Activated B cell treated with CpG ODN at 0.5 μM for 24 hours (primary cell): ENCODE data around the gene NFYA. TPM values are rescaled to one million over a fixed set of nuclear protein-coding genes. Genes with fewer than 3 reads are reported as not detected.

ENCODE experiments used
- ATAC-seq: fragments of 200-7000 bp; cut with Tn5 transposase; one replicate; pipeline ENCODE4 v1.10.0; 2021; ENCODE audit warnings: low read depth, mild to moderate bottlenecking, moderate library complexity
- CTCF ChIA-PET: fragments of 350-600 bp; sonication (Branson Sonifier 250); formaldehyde crosslinking; loops from one replicate; lab custom pipeline; 2021; ENCODE audit warnings: antibody characterized with exemption; lab: Charles Lee
- POLR2A ChIA-PET: fragments of 350-600 bp; sonication (Branson Sonifier 250); formaldehyde crosslinking; loops from one replicate; lab custom pipeline; 2021; ENCODE audit warnings: antibody characterized with exemption; lab: Charles Lee
- DNase-seq: peaks from one replicate; pipeline ENCODE4 v3.0.0; 2022
- H3K27ac Mint-ChIP-seq: one replicate; pipeline ENCODE4 v1.8.0; 2020; ENCODE audit warnings: mixed read lengths
- H3K27me3 Mint-ChIP-seq: one replicate; pipeline ENCODE4 v1.8.0; 2021; ENCODE audit warnings: mixed read lengths
- H3K36me3 Mint-ChIP-seq: one replicate; pipeline ENCODE4 v1.8.0; 2021; ENCODE audit warnings: low read depth, mixed read lengths
- H3K4me1 Mint-ChIP-seq: one replicate; pipeline ENCODE4 v1.8.0; 2021; ENCODE audit warnings: mixed read lengths
- H3K4me3 Mint-ChIP-seq: one replicate; pipeline ENCODE4 v1.8.0; 2020; ENCODE audit warnings: mild to moderate bottlenecking, mixed read lengths
- H3K9me3 Mint-ChIP-seq: one replicate; pipeline ENCODE4 v1.8.0; 2020; ENCODE audit warnings: mixed read lengths
- CTCF ChIP-seq: fragments of 200-600 bp; IDR thresholded peaks from one replicate; pipeline ENCODE4 v1.8.0; 2022; ENCODE audit warnings: antibody characterized with exemption, mild to moderate bottlenecking
- intact Hi-C: fragments of 100-400 bp; cut with micrococcal nuclease; formaldehyde crosslinking; loops from one replicate; pipeline ENCODE4 v1.15.1; 2024
- total RNA-seq: library from RNA; stranded (reverse); gene quantifications from 2 replicates; pipeline ENCODE4 v1.2.3, GENCODE V29; 2022

NFYA gene
- total RNA-seq, 1 donor from 2014 or later = 35.1 TPM

GRCh38 chr6:41078101-41078500 lies 5.3 kb downstream of the NFYA start:
- POLR2A ChIA-PET = no interaction called here
- Mint-ChIP-seq H3K4me1 (peaks cover 65% of the 10 kb centered on the region), H3K36me3 (peaks cover 62% of the 10 kb centered on the region)

GRCh38 chr6:41079080-41079479 lies 6.3 kb downstream of the NFYA start:
- Mint-ChIP-seq H3K4me3 (no peak overlapping the region), H3K27ac (peak overlapping the region; percentile 5), H3K9me3 (no peaks in the 10 kb centered on the region), H3K36me3 (peaks cover 65% of the 10 kb centered on the region), H3K27me3 (no peaks in the 10 kb centered on the region), H3K4me1 (peaks cover 62% of the 10 kb centered on the region)
- CTCF ChIA-PET = interaction anchor here (0.5 to 1.6 kb wide), 4 partner anchors 9 to 102 kb away, joined by 3 read pairs; no protein-coding TSS in a partner anchor
- ATAC-seq (no peak), DNase-seq (no peak)
- POLR2A ChIA-PET = no interaction called here
- intact Hi-C loops = loop anchor here (10.0 kb wide), 1 partner anchor 1666 kb away; the partner anchor contains the start of gene TBCC
- no peak for TF ChIP-seq CTCF

More at GRCh38 chr6:41078101-41078500, 5.3 kb downstream of the NFYA start:
- no peak for TF ChIP-seq CTCF
- intact Hi-C loops = loop anchor here (10.0 kb wide), 1 partner anchor 1667 kb away; the partner anchor contains the start of gene TBCC
- no peak overlapping the region for H3K27ac Mint-ChIP-seq
- DNase-seq (no peak), ATAC-seq (no peak)
- CTCF ChIA-PET = no interaction called here
- H3K4me3 Mint-ChIP-seq = no peak overlapping the region
- no peaks in the 10 kb centered on the region for H3K9me3 Mint-ChIP-seq
- no peaks in the 10 kb centered on the region for H3K27me3 Mint-ChIP-seq

GRCh38 chr6:41080621-41081020 lies 7.8 kb downstream of the NFYA start:
- Mint-ChIP-seq H3K9me3 (no peaks in the 10 kb centered on the region), H3K27me3 (no peaks in the 10 kb centered on the region), H3K27ac (peak overlapping the region; percentile 76), H3K4me1 (peaks cover 46% of the 10 kb centered on the region), H3K36me3 (peaks cover 74% of the 10 kb centered on the region), H3K4me3 (peak overlapping the region; percentile 4)
- DNase-seq (no peak), ATAC-seq (peak; percentile 40)
- ChIA-PET CTCF (interaction anchor here (1.4 to 1.6 kb wide), 3 partner anchors 11 to 100 kb away, joined by 3 read pairs; no protein-coding TSS in a partner anchor), POLR2A (interaction anchor here (0.6 kb wide), 2 partner anchors 707 to 1717 kb away, joined by 3 read pairs; partner anchors contain the start of gene TOMM6)
- intact Hi-C loops = no loop called here
- TF ChIP-seq CTCF = no peak

- POLR2A ChIA-PET = no interaction called here
- H3K9me3 Mint-ChIP-seq = no peaks in the 10 kb centered on the region
- no peak for TF ChIP-seq CTCF
- intact Hi-C loops = no loop called here
- peaks cover 86% of the 10 kb centered on the region for H3K36me3 Mint-ChIP-seq
- ATAC-seq (no peak), DNase-seq (no peak)
- H3K4me3 Mint-ChIP-seq = no peak overlapping the region
- CTCF ChIA-PET = interaction anchor here (1.5 kb wide), 1 partner anchor 99 kb away, joined by 3 read pairs; no protein-coding TSS in a partner anchor
- no peak overlapping the region for H3K27ac Mint-ChIP-seq
- peaks cover 32% of the 10 kb centered on the region for H3K4me1 Mint-ChIP-seq
- H3K27me3 Mint-ChIP-seq = no peaks in the 10 kb centered on the region
Observed at GRCh38 chr6:41083072-41083471, 10.3 kb downstream of the NFYA start.

GRCh38 chr6:41085182-41085581 lies 12.4 kb downstream of the NFYA start:
- CTCF ChIA-PET = interaction anchor here (0.7 kb wide), 1 partner anchor 16 kb away, joined by 3 read pairs; no protein-coding TSS in a partner anchor
- POLR2A ChIA-PET = no interaction called here

More at GRCh38 chr6:41085182-41085581, 12.4 kb downstream of the NFYA start:
- intact Hi-C loops = no loop called here
- Mint-ChIP-seq H3K36me3 (peaks cover 87% of the 10 kb centered on the region), H3K27me3 (no peaks in the 10 kb centered on the region), H3K4me1 (peaks cover 17% of the 10 kb centered on the region), H3K4me3 (no peak overlapping the region), H3K27ac (no peak overlapping the region), H3K9me3 (no peaks in the 10 kb centered on the region)
- TF ChIP-seq CTCF = no peak
- ATAC-seq = no peak
- DNase-seq = no peak
